ENCODE results near the gene SLCO1A2.

Gene SLCO1A2

GRCh38 chr12:21328578-21328977 is 6.1 kb downstream of the SLCO1A2 start:
- TF ChIP-seq ZFP41 (tag by site-specific recombination; IDR thresholded peaks at IDR 0.05; ENCODE audit: borderline replicate concordance) (no peak), ZNF202 (tag by site-specific recombination; IDR thresholded peaks at IDR 0.05; ENCODE audit: borderline replicate concordance) (no peak), ZNF416 (tag by site-specific recombination; IDR thresholded peaks at IDR 0.05) (no peak), ZNF18 (tag by site-specific recombination; IDR thresholded peaks at IDR 0.05) (no peak), ZNF544 (tag by site-specific recombination; IDR thresholded peaks at IDR 0.05) (no peak), ZNF704 (tag by site-specific recombination; IDR thresholded peaks at IDR 0.05) (no peak), YY2 (tag by site-specific recombination; IDR thresholded peaks at IDR 0.05) (no peak), SCRT2 (tag by site-specific recombination; IDR thresholded peaks at IDR 0.05) (no peak), GLI2 (tag by site-specific recombination; IDR thresholded peaks at IDR 0.05; ENCODE audit: borderline replicate concordance, low read depth) (no peak), ZNF660 (tag by site-specific recombination; IDR thresholded peaks at IDR 0.05) (no peak), ZNF169 (tag by site-specific recombination; IDR thresholded peaks at IDR 0.05) (no peak), ZNF639 (tag by site-specific recombination; IDR thresholded peaks at IDR 0.05) (no peak), ZNF596 (tag by site-specific recombination; IDR thresholded peaks at IDR 0.05) (no peak), ZNF324 (tag by site-specific recombination; IDR thresholded peaks at IDR 0.05) (no peak), ZNF146 (tag by site-specific recombination; IDR thresholded peaks at IDR 0.05) (no peak)
- TF ChIP-seq, protein P1, sequence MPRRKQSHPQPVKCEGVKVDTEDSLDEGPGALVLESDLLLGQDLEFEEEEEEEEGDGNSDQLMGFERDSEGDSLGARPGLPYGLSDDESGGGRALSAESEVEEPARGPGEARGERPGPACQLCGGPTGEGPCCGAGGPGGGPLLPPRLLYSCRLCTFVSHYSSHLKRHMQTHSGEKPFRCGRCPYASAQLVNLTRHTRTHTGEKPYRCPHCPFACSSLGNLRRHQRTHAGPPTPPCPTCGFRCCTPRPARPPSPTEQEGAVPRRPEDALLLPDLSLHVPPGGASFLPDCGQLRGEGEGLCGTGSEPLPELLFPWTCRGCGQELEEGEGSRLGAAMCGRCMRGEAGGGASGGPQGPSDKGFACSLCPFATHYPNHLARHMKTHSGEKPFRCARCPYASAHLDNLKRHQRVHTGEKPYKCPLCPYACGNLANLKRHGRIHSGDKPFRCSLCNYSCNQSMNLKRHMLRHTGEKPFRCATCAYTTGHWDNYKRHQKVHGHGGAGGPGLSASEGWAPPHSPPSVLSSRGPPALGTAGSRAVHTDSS (tag by site-specific recombination; IDR thresholded peaks at IDR 0.05) = no peak
- Histone ChIP-seq H3K4me1 (ENCODE audit: control insufficient read depth, insufficient read depth, low read length) (no peaks in the 10 kb centered on the region), H3K4me3 (ENCODE audit: low read depth, low read length) (no peak overlapping the region), H3K27ac (ENCODE audit: extremely low read depth, low read depth, low read length) (no peak overlapping the region), H3K36me3 (ENCODE audit: control insufficient read depth in 2 of 2, insufficient read depth in 1 of 2, low read length in 2 of 2) (no peaks in the 10 kb centered on the region), H3K9me3 (ENCODE audit: control insufficient read depth, insufficient read depth, low read depth, low read length) (no peaks in the 10 kb centered on the region)
- ChIA-PET POLR2A (no interaction called here), CTCF (no interaction called here)

- no peaks in the 10 kb centered on the region for H3K36me3 ChIP-seq (ENCODE audit: control insufficient read depth in 2 of 2, insufficient read depth in 1 of 2, low read length in 2 of 2)
- CTCF ChIA-PET = no interaction called here
- no peak overlapping the region for H3K4me3 ChIP-seq (ENCODE audit: low read depth, low read length)
- POLR2A ChIA-PET = no interaction called here
- no peaks in the 10 kb centered on the region for H3K9me3 ChIP-seq (ENCODE audit: control insufficient read depth, insufficient read depth, low read depth, low read length)
- no peak overlapping the region for H3K27ac ChIP-seq (ENCODE audit: extremely low read depth, low read depth, low read length)
- H3K4me1 ChIP-seq (ENCODE audit: control insufficient read depth, insufficient read depth, low read length) = no peaks in the 10 kb centered on the region
- TF ChIP-seq REST (tag by site-specific recombination; IDR thresholded peaks at IDR 0.05) (no peak), ZNF335 (tag by site-specific recombination; conservative IDR thresholded peaks at IDR 0.05) (no peak), ZNF623 (tag by site-specific recombination; IDR thresholded peaks at IDR 0.05) (no peak), ZNF629 (tag by site-specific recombination; IDR thresholded peaks at IDR 0.05) (no peak), ZNF239 (tag by site-specific recombination; IDR thresholded peaks at IDR 0.05) (no peak), ZNF501 (tag by site-specific recombination; IDR thresholded peaks at IDR 0.05) (no peak), ZNF658 (tag by site-specific recombination; IDR thresholded peaks at IDR 0.05) (no peak)
These were observed 10.2 kb downstream of the SLCO1A2 start for GRCh38 chr12:21324551-21324950.

All from HEK293 (cell line).